HTERT RPE-1 (cell line): Measurements from ENCODE around the gene TDRKH.

Experiments
- in situ Hi-C: fragments of 300-500 bp; cut with MboI; formaldehyde crosslinking; loops from 4 replicates; pipeline ENCODE4 v1.14.3; 2020; ENCODE audit warnings: low sequenced_read_pairs

Gene TDRKH

GRCh38 chr1:151825204-151825603 lies 34.9 kb upstream of the TDRKH start:
- in situ Hi-C loops = no loop called here

- in situ Hi-C loops = no loop called here
Measured at GRCh38 chr1:151823175-151823574, 32.9 kb upstream of the TDRKH start.

- in situ Hi-C loops = no loop called here
Measured at GRCh38 chr1:151822404-151822803, 32.1 kb upstream of the TDRKH start.

GRCh38 chr1:151820940-151821339 lies 30.6 kb upstream of the TDRKH start:
- in situ Hi-C loops = no loop called here

- in situ Hi-C loops = no loop called here
Measured at GRCh38 chr1:151819976-151820623, 29.8 kb upstream of the TDRKH start.

GRCh38 chr1:151819227-151819835 lies 29.0 kb upstream of the TDRKH start:
- in situ Hi-C loops = no loop called here

- in situ Hi-C loops = no loop called here
Measured at GRCh38 chr1:151817353-151817730, 27.0 kb upstream of the TDRKH start.

- in situ Hi-C loops = no loop called here
Measured at GRCh38 chr1:151816548-151817352, 26.4 kb upstream of the TDRKH start.

GRCh38 chr1:151815716-151816327 lies 25.5 kb upstream of the TDRKH start:
- in situ Hi-C loops = no loop called here

- in situ Hi-C loops = no loop called here
Measured at GRCh38 chr1:151814971-151815545, 24.8 kb upstream of the TDRKH start.

GRCh38 chr1:151814426-151814825 lies 24.1 kb upstream of the TDRKH start:
- in situ Hi-C loops = no loop called here

GRCh38 chr1:151813271-151813977 lies 23.1 kb upstream of the TDRKH start:
- in situ Hi-C loops = no loop called here

GRCh38 chr1:151811181-151811580 lies 20.9 kb upstream of the TDRKH start:
- in situ Hi-C loops = no loop called here

- in situ Hi-C loops = no loop called here
Measured at GRCh38 chr1:151809985-151810556, 19.8 kb upstream of the TDRKH start.

GRCh38 chr1:151809290-151809984 lies 19.1 kb upstream of the TDRKH start:
- in situ Hi-C loops = no loop called here

GRCh38 chr1:151807766-151808165 lies 17.5 kb upstream of the TDRKH start:
- in situ Hi-C loops = no loop called here

- in situ Hi-C loops = no loop called here
Measured at GRCh38 chr1:151807131-151807530, 16.8 kb upstream of the TDRKH start.

GRCh38 chr1:151806170-151806569 lies 15.9 kb upstream of the TDRKH start:
- in situ Hi-C loops = no loop called here

GRCh38 chr1:151805066-151805820 lies 14.9 kb upstream of the TDRKH start, which contains the start of gene LINGO4:
TSS of gene LINGO4 (minus strand) at chr1:151805419. CDS start at chr1:151802704, 2,715 bp downstream.
- in situ Hi-C loops = no loop called here
